Measurements from ENCODE around the gene UQCRQ. TPM values are rescaled to one million over a fixed set of nuclear protein-coding genes. Genes with fewer than 3 reads are reported as not detected.

Gene UQCRQ
- polyA plus RNA-seq, 1 donor from 2014 or later: 552 TPM

GRCh38 chr5:132898094-132898493 is 31.7 kb downstream of the UQCRQ start:
- peaks cover 6% of the 10 kb centered on the region for H3K36me3 Mint-ChIP-seq

GRCh38 chr5:132901036-132901435 is 34.6 kb downstream of the UQCRQ start:
- Mint-ChIP-seq H3K27me3 (no peaks in the 10 kb centered on the region), H3K27ac (no peak overlapping the region), H3K4me1 (peaks cover 4 to 17% (median 14%) of the 10 kb centered on the region in 3 donors), H3K4me3 (no peak overlapping the region), H3K9me3 (no peaks in the 10 kb centered on the region), H3K36me3 (peaks cover 5% of the 10 kb centered on the region)

More at GRCh38 chr5:132898094-132898493, 31.7 kb downstream of the UQCRQ start:
- Mint-ChIP-seq H3K27ac (peak overlapping the region in 1 of 3 donors; percentile 75), H3K4me3 (no peak overlapping the region), H3K9me3 (no peaks in the 10 kb centered on the region), H3K27me3 (no peaks in the 10 kb centered on the region), H3K4me1 (peaks cover 2 to 7% (median 6%) of the 10 kb centered on the region in 3 donors)

- Mint-ChIP-seq H3K27me3 (no peaks in the 10 kb centered on the region), H3K4me1 (peaks cover 4 to 18% (median 14%) of the 10 kb centered on the region in 3 donors), H3K27ac (no peak overlapping the region), H3K36me3 (peaks cover 5% of the 10 kb centered on the region), H3K4me3 (no peak overlapping the region), H3K9me3 (no peaks in the 10 kb centered on the region)
Measured at GRCh38 chr5:132901730-132902129, 35.3 kb downstream of the UQCRQ start.

- H3K27ac Mint-ChIP-seq: no peak overlapping the region
- H3K4me3 Mint-ChIP-seq: no peak overlapping the region
- H3K27me3 Mint-ChIP-seq: no peaks in the 10 kb centered on the region
Measured at GRCh38 chr5:132905938-132906337, 39.5 kb downstream of the UQCRQ start.

GRCh38 chr5:132907161-132907560 is 40.7 kb downstream of the UQCRQ start:
- Mint-ChIP-seq H3K27ac (no peak overlapping the region), H3K4me3 (no peak overlapping the region), H3K36me3 (peaks cover 9% of the 10 kb centered on the region), H3K9me3 (no peaks in the 10 kb centered on the region), H3K4me1 (peaks cover 7 to 36% (median 21%) of the 10 kb centered on the region in 3 donors), H3K27me3 (no peaks in the 10 kb centered on the region)

More at GRCh38 chr5:132905938-132906337, 39.5 kb downstream of the UQCRQ start:
- Mint-ChIP-seq H3K4me1 (peaks cover 5 to 31% (median 21%) of the 10 kb centered on the region in 3 donors), H3K36me3 (peaks cover 6% of the 10 kb centered on the region), H3K9me3 (no peaks in the 10 kb centered on the region)

GRCh38 chr5:132909702-132910101 is 43.3 kb downstream of the UQCRQ start:
- no peaks in the 10 kb centered on the region for H3K9me3 Mint-ChIP-seq
- H3K4me1 Mint-ChIP-seq: peaks cover 3 to 31% (median 14%) of the 10 kb centered on the region in 3 donors
- no peak overlapping the region for H3K27ac Mint-ChIP-seq
- no peak overlapping the region for H3K4me3 Mint-ChIP-seq
- no peaks in the 10 kb centered on the region for H3K27me3 Mint-ChIP-seq
- peaks cover 9% of the 10 kb centered on the region for H3K36me3 Mint-ChIP-seq

GRCh38 chr5:132915681-132916080 is 49.2 kb downstream of the UQCRQ start:
- H3K9me3 Mint-ChIP-seq: no peaks in the 10 kb centered on the region
- no peak overlapping the region for H3K27ac Mint-ChIP-seq
- no peak overlapping the region for H3K4me3 Mint-ChIP-seq
- H3K36me3 Mint-ChIP-seq: peaks cover 11% of the 10 kb centered on the region
- peaks cover 4 to 6% (median 5%) of the 10 kb centered on the region in 3 donors for H3K4me1 Mint-ChIP-seq
- no peaks in the 10 kb centered on the region for H3K27me3 Mint-ChIP-seq

GRCh38 chr5:132916086-132916485 is 49.6 kb downstream of the UQCRQ start:
- peaks cover 9% of the 10 kb centered on the region for H3K36me3 Mint-ChIP-seq
- no peak overlapping the region for H3K27ac Mint-ChIP-seq
- H3K4me3 Mint-ChIP-seq: no peak overlapping the region
- peaks cover 3 to 5% (median 4%) of the 10 kb centered on the region in 3 donors for H3K4me1 Mint-ChIP-seq
- no peaks in the 10 kb centered on the region for H3K9me3 Mint-ChIP-seq
- no peaks in the 10 kb centered on the region for H3K27me3 Mint-ChIP-seq

Other genes starting within 250 kb of the UQCRQ start
- not detected for gene IL13, start 208.5 kb upstream of the UQCRQ start, polyA plus RNA-seq
- gene IL4, start 192.7 kb upstream of the UQCRQ start, polyA plus RNA-seq: not detected
- gene KIF3A, start 129.1 kb upstream of the UQCRQ start, polyA plus RNA-seq: 11.1 TPM
- 0.51 TPM for gene CCNI2, start 119.2 kb upstream of the UQCRQ start, polyA plus RNA-seq
- 1.1 TPM for gene SEPTIN8, start 89.4 kb upstream of the UQCRQ start, polyA plus RNA-seq
- not detected for gene SOWAHA, start 53.3 kb upstream of the UQCRQ start, polyA plus RNA-seq
- 0.70 TPM for gene SHROOM1, start 36.0 kb upstream of the UQCRQ start, polyA plus RNA-seq
- not detected for gene GDF9, start 173 bp upstream of the UQCRQ start, polyA plus RNA-seq
- 1.4 TPM for gene LEAP2, start 7.0 kb downstream of the UQCRQ start, polyA plus RNA-seq
- gene AFF4, start 97.0 kb downstream of the UQCRQ start, polyA plus RNA-seq: 28.5 TPM
- 84.6 TPM for gene ZCCHC10, start 159.9 kb downstream of the UQCRQ start, polyA plus RNA-seq
- gene HSPA4, start 185.4 kb downstream of the UQCRQ start, polyA plus RNA-seq: 69.5 TPM

Data from IgD-negative memory B cell (primary cell).